AG20443 (cell line): ENCODE results near the gene SHISA6.

Source experiments
- DNase-seq: peaks from one replicate; pipeline ENCODE4 v3.0.0; 2012; ENCODE audit warnings: low spot score, mixed read lengths

SHISA6 gene

DNA sequence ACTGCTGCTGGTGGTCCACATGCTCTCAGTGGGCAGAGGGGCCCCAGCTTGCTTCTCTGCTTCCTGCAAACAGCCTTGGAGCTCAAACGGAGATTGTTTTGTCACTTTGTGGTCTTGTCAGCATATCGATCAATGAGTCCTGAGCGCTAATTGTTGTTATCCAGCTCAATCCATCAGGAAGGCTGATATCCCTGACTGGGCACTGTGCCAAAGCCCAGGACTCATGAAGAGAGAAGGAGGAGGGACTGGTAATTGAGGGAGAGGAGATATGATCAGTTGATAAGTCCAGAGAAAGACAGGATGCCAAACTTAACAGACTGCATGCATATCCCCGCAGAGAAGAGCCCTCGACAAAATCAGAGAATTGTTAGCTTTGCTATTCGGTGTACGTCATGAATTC is 298.6 kb downstream of the SHISA6 start:
- DNase-seq = no peak

GRCh38 chr17:11545002-11545401 is 304.0 kb downstream of the SHISA6 start:
- DNase-seq = no peak

GRCh38 chr17:11545696-11546095 is 304.7 kb downstream of the SHISA6 start:
- DNase-seq = no peak

DNA sequence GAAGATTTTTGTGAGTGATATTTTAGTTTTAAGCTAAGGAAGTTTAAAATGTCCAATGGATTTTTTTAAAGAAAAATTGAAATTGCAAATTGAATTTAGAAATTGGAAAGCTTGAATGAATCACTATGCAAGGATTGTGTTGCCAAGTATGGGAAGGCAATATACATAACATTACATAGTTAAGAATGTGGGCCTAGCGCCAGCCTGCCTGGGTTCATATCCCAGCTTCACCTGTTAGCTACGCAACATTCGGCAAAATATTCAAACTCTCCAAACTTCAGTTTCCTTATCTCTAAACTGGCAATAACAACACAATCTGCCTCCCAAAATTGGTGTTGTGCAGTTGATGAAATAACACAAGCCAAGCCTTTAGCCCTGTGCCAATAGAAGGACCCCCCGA is 306.8 kb downstream of the SHISA6 start:
- no peak for DNase-seq

- DNase-seq = no peak
These were observed 307.4 kb downstream of the SHISA6 start for GRCh38 chr17:11548398-11548797.

- no peak for DNase-seq
These were observed 309.4 kb downstream of the SHISA6 start for GRCh38 chr17:11550431-11550830.

GRCh38 chr17:11551442-11551841 is 310.4 kb downstream of the SHISA6 start:
- no peak for DNase-seq

GRCh38 chr17:11553135-11553534 is 312.1 kb downstream of the SHISA6 start:
- no peak for DNase-seq

GRCh38 chr17:11554042-11554441 is 313.0 kb downstream of the SHISA6 start:
- no peak for DNase-seq

- DNase-seq = no peak
These were observed 313.5 kb downstream of the SHISA6 start for GRCh38 chr17:11554542-11554941.

DNA sequence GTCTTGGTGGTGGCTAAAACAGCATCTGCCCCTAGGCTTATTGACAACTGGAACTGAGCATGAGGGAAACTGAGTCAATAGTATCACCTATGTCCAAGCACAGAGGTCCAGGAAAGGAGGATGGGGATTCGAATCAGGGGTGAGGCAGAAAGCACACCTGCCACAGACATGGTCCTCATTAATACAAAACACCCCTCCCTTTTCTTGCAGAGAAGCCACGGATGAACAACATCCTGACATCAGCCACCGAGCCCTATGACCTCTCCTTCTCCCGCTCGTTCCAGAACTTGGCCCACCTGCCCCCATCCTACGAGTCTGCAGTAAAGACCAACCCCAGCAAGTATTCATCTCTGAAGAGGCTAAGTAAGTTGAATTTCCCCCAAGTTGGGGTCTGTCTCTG is 314.5 kb downstream of the SHISA6 start:
- no peak for DNase-seq

- no peak for DNase-seq
These were observed 316.9 kb downstream of the SHISA6 start for GRCh38 chr17:11557727-11558452.

DNA sequence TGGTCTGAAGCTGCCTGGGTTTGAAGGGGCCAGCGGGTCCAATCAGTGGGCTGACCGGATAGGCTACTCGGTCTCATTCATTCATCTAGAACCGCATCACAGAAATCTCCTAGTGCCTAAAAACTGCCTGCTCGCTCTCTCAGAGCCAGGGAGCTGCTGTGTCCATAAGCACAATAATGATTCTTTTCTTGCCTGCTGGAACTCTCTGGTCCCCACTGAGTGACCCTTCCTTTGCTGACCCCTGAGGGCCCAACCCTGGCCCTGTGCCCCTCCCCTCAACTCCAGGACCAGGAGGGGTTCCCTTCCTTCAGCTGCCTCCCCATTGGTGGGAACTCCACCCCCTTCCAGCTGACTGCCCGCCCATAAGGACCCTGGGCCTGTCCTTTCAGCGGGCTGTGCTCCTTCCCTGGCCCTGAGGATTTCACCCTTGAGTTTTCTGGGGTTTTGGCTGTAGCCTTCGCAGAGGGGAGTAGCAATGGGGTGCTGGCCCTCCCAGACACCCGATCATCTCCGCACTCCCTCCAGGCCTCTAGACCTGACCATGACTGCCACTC is 317.7 kb downstream of the SHISA6 start:
- no peak for DNase-seq

GRCh38 chr17:11559601-11560000 is 318.6 kb downstream of the SHISA6 start:
- no peak for DNase-seq

- no peak for DNase-seq
These were observed 320.3 kb downstream of the SHISA6 start for GRCh38 chr17:11561281-11561680.

- no peak for DNase-seq
These were observed 320.7 kb downstream of the SHISA6 start for GRCh38 chr17:11561702-11562101.

GRCh38 chr17:11564589-11565380 is 323.8 kb downstream of the SHISA6 start:
- DNase-seq = no peak

DNA sequence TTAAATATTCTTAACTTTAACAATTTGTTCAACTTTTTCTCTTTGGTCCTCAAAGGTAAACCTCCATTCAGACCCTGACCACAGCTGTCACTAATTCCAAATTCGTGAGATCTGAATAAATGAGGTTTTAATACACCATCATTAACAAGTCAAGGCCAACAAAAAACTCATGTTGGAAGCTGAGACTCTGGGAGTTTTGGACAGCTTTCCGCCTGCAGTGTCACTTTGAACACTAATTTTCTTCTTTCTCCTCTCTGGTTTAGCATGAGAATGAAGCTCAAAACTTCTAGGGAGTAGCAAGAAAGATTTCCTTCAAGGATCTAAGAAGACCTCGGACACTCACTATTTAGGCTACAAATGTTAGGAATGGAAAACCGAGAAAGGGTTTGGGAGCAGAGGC is 324.6 kb downstream of the SHISA6 start:
- no peak for DNase-seq

GRCh38 chr17:11578998-11579397 is 338.0 kb downstream of the SHISA6 start:
- DNase-seq = no peak

DNA sequence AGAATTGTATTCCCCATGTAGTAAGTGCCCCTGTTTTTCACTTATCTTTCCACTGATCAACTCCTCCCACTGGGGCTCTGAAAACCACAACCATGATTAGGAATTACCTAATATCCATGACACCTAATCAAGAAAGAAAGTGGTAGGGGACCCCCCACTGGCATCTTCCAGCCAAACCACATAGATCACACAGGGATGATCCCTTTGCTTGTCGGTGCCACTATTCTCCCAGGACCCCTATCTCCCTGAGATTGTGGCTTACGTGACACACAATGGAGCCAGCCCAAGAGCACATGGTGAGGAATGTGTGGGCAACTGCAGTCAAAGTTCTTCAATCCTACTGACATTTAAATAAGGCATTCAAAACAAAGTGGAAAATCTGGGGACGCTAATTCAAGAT is 339.7 kb downstream of the SHISA6 start:
- DNase-seq = no peak

GRCh38 chr17:11582217-11582616 is 341.2 kb downstream of the SHISA6 start:
- no peak for DNase-seq

GRCh38 chr17:11583306-11583992 is 342.4 kb downstream of the SHISA6 start:
- DNase-seq = no peak

DNA sequence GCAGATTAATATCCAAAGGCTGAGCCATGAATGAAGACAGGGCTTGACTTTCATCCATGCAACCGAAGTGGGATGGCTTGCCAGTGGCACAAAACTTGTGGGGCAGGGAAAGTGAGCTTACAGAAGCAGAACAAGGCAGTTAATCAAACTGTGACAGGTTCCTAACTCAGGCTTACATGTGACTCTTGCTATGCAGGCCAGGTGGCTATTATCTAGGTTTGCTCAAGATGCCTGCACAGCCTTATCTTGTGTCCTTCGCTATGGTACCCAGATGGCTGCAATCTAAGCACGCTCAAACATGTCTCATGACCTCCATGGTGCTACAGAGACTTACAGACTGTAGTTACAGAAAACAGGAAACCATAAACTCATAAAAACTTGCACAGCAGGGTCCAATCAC is 348.7 kb downstream of the SHISA6 start:
- DNase-seq = no peak
